ENCODE data around the gene LHFPL6.

DNA sequence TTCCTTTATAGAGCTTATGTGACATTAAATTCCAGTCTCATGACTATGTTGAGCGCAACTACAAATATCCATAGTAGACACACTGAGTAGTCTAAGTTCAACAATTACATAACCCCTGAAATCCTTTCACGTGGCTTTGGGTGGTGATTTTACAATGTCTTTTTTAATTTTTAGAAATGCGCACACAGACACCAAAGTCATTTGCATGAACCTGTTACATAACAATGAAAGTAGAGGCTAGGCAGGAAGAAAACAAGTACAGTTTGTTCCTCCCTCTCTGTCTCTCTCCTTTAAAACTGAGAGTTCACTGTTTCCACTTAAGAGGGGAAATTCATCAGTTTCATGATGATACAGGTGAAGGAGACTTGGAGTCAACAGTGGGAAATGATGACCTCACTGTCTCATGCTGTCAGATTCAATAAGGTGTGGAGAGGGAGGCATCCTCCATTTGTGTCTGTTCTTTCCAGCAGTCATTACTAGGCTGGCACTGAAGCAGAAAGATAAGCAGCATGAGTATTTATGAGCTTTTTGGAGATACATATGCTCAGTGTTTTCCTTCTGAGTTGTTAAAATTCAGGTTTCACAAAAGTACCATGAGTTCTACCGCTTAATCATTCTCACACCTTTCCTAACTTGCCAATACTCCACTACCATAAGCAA lies 201.8 kb downstream of the LHFPL6 start:
- TF ChIP-seq CTCF (IDR thresholded peaks at IDR 0.05) = no peak
- TF ChIP-seq POLR2A (IDR thresholded peaks at IDR 0.05) = no peak
